CD4-positive, alpha-beta T cell (primary cell): ENCODE data around the gene MCCC2. TPM values are rescaled to one million over a fixed set of nuclear protein-coding genes. Genes with fewer than 3 reads are reported as not detected.
A peak's percentile ranks its signal among the peaks of the same experiment; 100 is the strongest.
"Not testable (repeated sequence)": the region's sequence is repeated elsewhere in the genome, so short reads cannot be mapped to it uniquely, and the experiment has no call there.

Experiments
- ATAC-seq: fragments of 200-7000 bp; cut with Tn5 transposase; one replicate; pipeline ENCODE4 v1.10.0; 2022; ENCODE audit warnings: mild to moderate bottlenecking; ENCODE audit not compliant: poor library complexity
- CTCF ChIA-PET: fragments of 350-600 bp; sonication (Branson Sonifier 250); formaldehyde crosslinking; loops from one replicate; lab custom pipeline; 2021; ENCODE audit warnings: antibody characterized with exemption, inconsistent platforms; lab: Charles Lee
- POLR2A ChIA-PET: fragments of 350-600 bp; sonication (Branson Sonifier 250); formaldehyde crosslinking; loops from one replicate; lab custom pipeline; 2021; ENCODE audit warnings: antibody characterized with exemption, inconsistent platforms; lab: Charles Lee
- DNase-seq, 14 experiments: peaks; one replicate each; pipeline ENCODE4 v3.0.0-alpha.2; 2013 to 2020; ENCODE audit warnings: mixed read lengths in 2 of 14
- H3K27ac ChIP-seq, 2 donors: one replicate each; pipeline versions ENCODE4 v1.5.1 to v1.7.0; 2013; ENCODE audit warnings: low read length in 2 of 2, low read depth in 1 of 2, mild to moderate bottlenecking in 1 of 2
- H3K27me3 ChIP-seq, 2 experiments: 1 replicate in 1 of 2; 2 replicates in 1 of 2; pipeline versions ENCODE4 v1.6.1 to v1.7.0; 2013; ENCODE audit warnings: low read length in 2 of 2, control low read depth in 1 of 2, mild to moderate bottlenecking in 1 of 2, moderate library complexity in 1 of 2; ENCODE audit not compliant: insufficient read depth in 2 of 2, control insufficient read depth in 1 of 2
- H3K36me3 ChIP-seq: one replicate; pipeline ENCODE4 v1.6.1; 2013; ENCODE audit warnings: low read length, control low read depth; ENCODE audit not compliant: insufficient read depth
- H3K4me1 ChIP-seq: one replicate; pipeline ENCODE4 v1.6.1; 2013; ENCODE audit warnings: low read length, control low read depth; ENCODE audit not compliant: insufficient read depth
- H3K4me3 ChIP-seq: one replicate; pipeline ENCODE4 v1.5.1; 2013; ENCODE audit warnings: mild to moderate bottlenecking, low read length, moderate library complexity
- H3K9me3 ChIP-seq, 2 experiments: 1 replicate in 1 of 2; 2 replicates in 1 of 2; pipeline versions ENCODE4 v1.6.1 to v1.7.0; 2013; ENCODE audit warnings: low read length in 2 of 2, mild to moderate bottlenecking in 2 of 2, control low read depth in 1 of 2, moderate library complexity in 1 of 2; ENCODE audit not compliant: control insufficient read depth in 1 of 2, insufficient read depth in 1 of 2
- H3K27ac Mint-ChIP-seq: one replicate; pipeline ENCODE4 v1.8.0; 2020; ENCODE audit warnings: mixed read lengths
- H3K27me3 Mint-ChIP-seq: one replicate; pipeline ENCODE4 v1.8.0; 2021; ENCODE audit warnings: mixed read lengths
- H3K36me3 Mint-ChIP-seq: one replicate; pipeline ENCODE4 v1.8.0; 2021; ENCODE audit warnings: low read depth, mixed read lengths
- H3K4me1 Mint-ChIP-seq: one replicate; pipeline ENCODE4 v1.8.0; 2021; ENCODE audit warnings: low read depth, mixed read lengths
- H3K4me3 Mint-ChIP-seq: one replicate; pipeline ENCODE4 v1.8.0; 2020; ENCODE audit warnings: mild to moderate bottlenecking, mixed read lengths
- H3K9me3 Mint-ChIP-seq: one replicate; pipeline ENCODE4 v1.8.0; 2020; ENCODE audit warnings: mixed read lengths
- CTCF ChIP-seq: fragments of 200-600 bp; IDR thresholded peaks from one replicate; pipeline ENCODE4 v1.8.0; 2022; ENCODE audit warnings: antibody characterized with exemption, mild to moderate bottlenecking
- intact Hi-C, 2 experiments: fragments of 100-400 bp; cut with DNase I in 1 of 2; cut with micrococcal nuclease in 1 of 2; formaldehyde crosslinking; loops; one replicate each; pipeline versions ENCODE4 v1.15.1 to v1.9.0; 2023 to 2025; cut with DNase I, micrococcal nuclease
- total RNA-seq, 174 experiments: library from RNA in 2 of 174; stranded (reverse) in 2 of 174; gene quantifications; one replicate each; pipeline ENCODE4 v1.2.3 and lab custom pipeline; 2021 to 2026

Gene MCCC2
- total RNA-seq, 2 experiments from 2014 or later, result 16.3 to 18.7 TPM

DNA sequence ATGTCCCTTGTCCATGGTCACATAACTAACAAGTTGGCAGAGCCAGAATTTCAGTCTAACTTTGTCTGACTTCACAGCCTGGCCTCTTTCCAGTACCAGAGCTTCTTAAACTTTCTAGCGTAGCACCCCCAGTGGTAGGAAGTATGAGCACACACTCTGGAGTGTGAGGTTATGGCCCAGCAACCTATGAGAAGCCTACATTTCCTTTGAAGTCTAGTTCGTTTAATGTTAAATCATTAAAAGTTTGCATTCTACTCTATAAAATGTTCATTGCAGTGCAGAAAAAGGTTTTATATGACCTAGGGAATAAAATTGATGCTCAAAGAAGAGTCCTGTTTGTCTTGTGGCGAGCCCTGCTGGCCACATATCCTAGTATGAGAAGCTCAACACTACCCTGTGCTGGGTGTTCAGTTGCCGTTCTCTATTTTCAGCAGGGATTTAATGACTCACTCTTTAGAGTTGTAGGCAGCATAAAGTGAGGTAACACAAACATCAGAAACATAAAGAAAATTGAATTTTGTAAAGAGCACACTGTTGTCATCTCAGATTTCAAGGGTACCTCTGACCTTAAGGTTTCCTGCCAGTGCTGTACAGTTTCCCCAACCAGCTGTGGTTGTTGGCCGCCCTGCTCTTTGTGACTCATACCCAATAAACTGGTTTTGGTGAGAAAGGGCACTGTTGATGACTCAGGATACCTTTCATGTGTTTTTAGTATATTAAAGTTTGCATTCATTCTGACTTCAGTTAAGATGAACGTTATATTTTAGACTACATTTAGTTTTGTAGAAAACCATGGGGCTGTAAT lies 14.3 kb downstream of the MCCC2 start:
- POLR2A ChIA-PET, result interaction anchor here (0.6 to 3.2 kb wide), 4 partner anchors 9 to 33 kb away, joined by 3 to 28 read pairs (median 5); partner anchors contain the start of gene MCCC2
- H3K27ac Mint-ChIP-seq, result peak overlapping the region; percentile 71
- ATAC-seq (peak; percentile 85), DNase-seq (peak; percentile 24 to 85 (median 66))
- no peaks in the 10 kb centered on the region for H3K27me3 ChIP-seq
- TF ChIP-seq CTCF, result peak; percentile 75
- intact Hi-C loops, result loop anchor here in 1 of 2 experiments (1.0 kb wide), 2 partner anchors 14 to 126 kb away; partner anchors contain the start of gene MCCC2
- H3K4me1 Mint-ChIP-seq, result peaks cover 24% of the 10 kb centered on the region
- no peaks in the 10 kb centered on the region for H3K27me3 Mint-ChIP-seq
- H3K36me3 Mint-ChIP-seq, result peaks cover 71% of the 10 kb centered on the region
- peak overlapping the region; percentile 26 to 67 for H3K27ac ChIP-seq
- CTCF ChIA-PET, result interaction anchor here (0.6 to 2.7 kb wide), 16 partner anchors 12 to 718 kb away, joined by 3 to 55 read pairs (median 4); partner anchors contain the start of gene MCCC2
- peaks cover 19% of the 10 kb centered on the region for H3K4me1 ChIP-seq
- H3K9me3 ChIP-seq, result no peaks in the 10 kb centered on the region
- H3K4me3 ChIP-seq, result no peak overlapping the region
- peaks cover 53% of the 10 kb centered on the region for H3K36me3 ChIP-seq
- H3K4me3 Mint-ChIP-seq, result no peak overlapping the region
- H3K9me3 Mint-ChIP-seq, result no peaks in the 10 kb centered on the region

GRCh38 chr5:71609916-71610315 lies 22.8 kb downstream of the MCCC2 start:
- H3K9me3 Mint-ChIP-seq, H3K4me1 ChIP-seq, H3K4me1 Mint-ChIP-seq, H3K4me3 ChIP-seq, H3K4me3 Mint-ChIP-seq, ATAC-seq, H3K27ac ChIP-seq, H3K27me3 Mint-ChIP-seq, intact Hi-C loops, CTCF ChIA-PET, H3K27me3 ChIP-seq, H3K9me3 ChIP-seq, H3K27ac Mint-ChIP-seq: not testable (repeated sequence)
- peaks cover 50% of the 10 kb centered on the region for H3K36me3 Mint-ChIP-seq
- POLR2A ChIA-PET, result interaction anchor here (1.7 kb wide), 1 partner anchor 9 kb away, joined by 4 read pairs; no protein-coding TSS in a partner anchor
- DNase-seq, result peak in 1 of 14 experiments; percentile 30
- H3K36me3 ChIP-seq, result peaks cover 20% of the 10 kb centered on the region

- intact Hi-C loops, result no loop called here
- Mint-ChIP-seq H3K9me3 (no peaks in the 10 kb centered on the region), H3K27ac (no peak overlapping the region), H3K4me3 (no peak overlapping the region), H3K27me3 (no peaks in the 10 kb centered on the region), H3K36me3 (peaks cover 76% of the 10 kb centered on the region), H3K4me1 (peaks cover 17% of the 10 kb centered on the region)
- no peak for TF ChIP-seq CTCF
- POLR2A ChIA-PET, result no interaction called here
- ATAC-seq (no peak), DNase-seq (no peak)
- Histone ChIP-seq H3K9me3 (no peaks in the 10 kb centered on the region), H3K4me1 (no peaks in the 10 kb centered on the region), H3K36me3 (peaks cover 52% of the 10 kb centered on the region), H3K27ac (no peak overlapping the region), H3K4me3 (no peak overlapping the region), H3K27me3 (no peaks in the 10 kb centered on the region)
- CTCF ChIA-PET, result no interaction called here
Measured at GRCh38 chr5:71615809-71616208, 28.7 kb downstream of the MCCC2 start.
